K562 (cell line): ENCODE measurements around the gene FMN2. TPM values are rescaled to one million over a fixed set of nuclear protein-coding genes. Genes with fewer than 3 reads are reported as not detected.

Source experiments
- ATAC-seq: fragments of 200-7000 bp; cut with Tn5 transposase; 3 replicates; pipeline ENCODE4 v1.9.1; 2020; ENCODE audit warnings: moderate library complexity
- BruUV-seq: library from RNA; stranded (reverse); fragments of 400-500 nt; replicated peaks from 2 replicates; lab custom pipeline; 2021; lab: Mats Ljungman, UMichigan
- CTCF ChIA-PET: fragments of 300-600 bp; formaldehyde crosslinking; extraction: SDS; loops from one replicate; lab custom pipeline; 2021; ENCODE audit warnings: low intra/inter-chr PET ratio; lab: Yijun Ruan, JAX
- POLR2A ChIA-PET: fragments of 300-600, 350-650 bp; sonication (Branson Sonifier 250); formaldehyde crosslinking; extraction: SDS; loops from one replicate; lab custom pipeline; 2021; ENCODE audit warnings: antibody characterized with exemption, inconsistent platforms; lab: Yijun Ruan, JAX
- DNase-seq, 4 experiments: peaks; one replicate each; pipeline versions ENCODE4 v3.0.0 to v3.0.0-alpha.2; 2011 to 2018; ENCODE audit warnings: low spot score in 3 of 4, mixed read lengths in 3 of 4; ENCODE audit errors: extremely low read depth in 1 of 4
- FAIRE-seq: peaks from 2 replicates; lab custom pipeline; 2011; peaks lifted over from hg19 to GRCh38; lab: Jason Lieb, UNC
- H2AFZ ChIP-seq: 2 replicates; pipeline ENCODE4 v1.6.0; 2011; ENCODE audit warnings: low read depth, low read length, control low read depth, inconsistent platforms
- H3K27ac ChIP-seq: fragments of 200-600 bp; 3 replicates; pipeline ENCODE4 v1.8.0; 2011; ENCODE audit warnings: low read depth, mild to moderate bottlenecking, control low read depth, inconsistent platforms, low read length, moderate library complexity, mixed read lengths; ENCODE audit errors: extremely low read depth
- H3K27me3 ChIP-seq, 2 experiments: fragments of 300-600 bp in 1 of 2; 2 replicates in 1 of 2; 3 replicates in 1 of 2; pipeline versions ENCODE4 v1.6.0 to v1.8.0; 2011; ENCODE audit warnings: inconsistent platforms in 2 of 2, low read length in 2 of 2, mild to moderate bottlenecking in 1 of 2, mixed read lengths in 1 of 2, moderate library complexity in 1 of 2; ENCODE audit not compliant: control insufficient read depth in 2 of 2, insufficient read depth in 2 of 2
- H3K36me3 ChIP-seq: fragments of 300-600 bp; 3 replicates; pipeline ENCODE4 v1.8.0; 2011; ENCODE audit warnings: mild to moderate bottlenecking, low read length, inconsistent platforms; ENCODE audit not compliant: control insufficient read depth, insufficient read depth
- H3K4me1 ChIP-seq, 2 experiments: fragments of 200-600 bp in 1 of 2; replicated peaks in 1 of 2; 2 replicates in 1 of 2; 3 replicates in 1 of 2; pipeline versions ENCODE4 v1.5.1 to v1.8.0; 2011; ENCODE audit warnings: inconsistent platforms in 2 of 2, low read length in 2 of 2, mild to moderate bottlenecking in 1 of 2, mixed read lengths in 1 of 2, moderate library complexity in 1 of 2; ENCODE audit not compliant: control insufficient read depth in 2 of 2, insufficient read depth in 2 of 2
- H3K4me2 ChIP-seq: 2 replicates; pipeline ENCODE4 v1.6.1; 2011; ENCODE audit warnings: low read length, control low read depth, inconsistent platforms, mixed read lengths; ENCODE audit not compliant: insufficient read depth
- H3K4me3 ChIP-seq: fragments of 200-600 bp; sonication (generic), shearing (Covaris generic); 2 replicates; pipeline ENCODE4 v1.5.1; 2016; ENCODE audit warnings: control low read depth, inconsistent platforms
- H3K79me2 ChIP-seq: fragments of 200-600 bp; 3 replicates; pipeline ENCODE4 v1.8.0; 2011; ENCODE audit warnings: low read length, inconsistent platforms; ENCODE audit not compliant: control insufficient read depth, insufficient read depth
- H3K9ac ChIP-seq, 2 experiments: 2 replicates each; pipeline versions ENCODE4 v1.6.0 to v1.6.1; 2011; ENCODE audit warnings: low read depth in 2 of 2, low read length in 2 of 2, control low read depth in 1 of 2, inconsistent platforms in 1 of 2, mild to moderate bottlenecking in 1 of 2, mixed read lengths in 1 of 2; ENCODE audit not compliant: insufficient read depth in 1 of 2
- H3K9me1 ChIP-seq: one replicate; pipeline ENCODE4 v1.6.0; 2011; ENCODE audit warnings: inconsistent platforms, mild to moderate bottlenecking, low read length, moderate library complexity; ENCODE audit not compliant: control insufficient read depth, insufficient read depth
- H3K9me3 ChIP-seq: replicated peaks from 2 replicates; pipeline ENCODE4 v1.5.1; 2011; ENCODE audit warnings: low read depth, low read length, inconsistent platforms; ENCODE audit not compliant: control insufficient read depth, insufficient read depth
- H4K20me1 ChIP-seq: replicated peaks from 2 replicates; pipeline ENCODE4 v1.6.1; 2011; ENCODE audit warnings: low read length, inconsistent platforms, mixed read lengths; ENCODE audit not compliant: control insufficient read depth, insufficient read depth
- ATF7 ChIP-seq: fragments of 450-650 bp; IDR thresholded peaks from 2 replicates; pipeline ENCODE4 v1.7.1; 2014; ENCODE audit warnings: mild to moderate bottlenecking, moderate library complexity
- BRD9 ChIP-seq: fragments of 450-650 bp; IDR thresholded peaks from 2 replicates; pipeline ENCODE4 v1.6.1; 2018; ENCODE audit warnings: low read depth; ENCODE audit not compliant: partially characterized antibody
- FOS ChIP-seq: IDR thresholded peaks from 3 replicates; pipeline ENCODE4 v1.6.1; 2011; ENCODE audit not compliant: insufficient read length; ENCODE audit errors: extremely low read depth
- FOSL1 ChIP-seq: fragments of 200-800 bp; sonication (Bioruptor generic); conservative IDR thresholded peaks from 2 replicates; pipeline ENCODE4 v1.6.1; 2016; ENCODE audit warnings: missing genetic modification characterization, missing compliant biosample characterization
- NR4A1 ChIP-seq, 2 experiments: fragments of 250-450 bp in 1 of 2; fragments of 450-650 bp in 1 of 2; sonication (Bioruptor Pico) in 1 of 2; IDR thresholded peaks; 2 replicates each; pipeline versions ENCODE4 v1.4.0 to v1.6.1; 2016 to 2020; ENCODE audit warnings: mild to moderate bottlenecking in 2 of 2, missing compliant biosample characterization in 1 of 2, missing genetic modification characterization in 1 of 2, moderate library complexity in 1 of 2
- PHTF2 ChIP-seq: fragments of 250-450 bp; sonication (Bioruptor Pico); IDR thresholded peaks from 2 replicates; pipeline ENCODE4 v1.5.0; 2021; ENCODE audit warnings: mild to moderate bottlenecking
- ZFP1 ChIP-seq: fragments of 450-650 bp; formaldehyde crosslinking; IDR thresholded peaks from 2 replicates; pipeline ENCODE4 v1.4.0; 2020; ENCODE audit warnings: mild to moderate bottlenecking, mixed read lengths
- ZNF561 ChIP-seq: fragments of 450-650 bp; formaldehyde crosslinking; conservative IDR thresholded peaks from 2 replicates; pipeline ENCODE4 v1.4.0; 2020; ENCODE audit warnings: mild to moderate bottlenecking, moderate library complexity
- ZNF75A ChIP-seq: fragments of 450-650 bp; formaldehyde crosslinking; IDR thresholded peaks from 2 replicates; pipeline ENCODE4 v1.4.0; 2020; ENCODE audit warnings: mild to moderate bottlenecking
- WGBS: fragments of 100-300 bp; shearing (Covaris generic); methylation state at CpG from one replicate; pipeline ENCODE4 v1.1.6; 2016; ENCODE audit warnings: low coverage, mixed read lengths; ENCODE audit not compliant: insufficient coverage; ENCODE audit errors: missing lambda C conversion rate; 5-methylcytosine and 5-hydroxymethylcytosine counted together
- in situ Hi-C: fragments of 300-500 bp; cut with MboI; formaldehyde crosslinking; loops from 4 replicates; pipeline ENCODE4 v1.15.0; 2018; ENCODE audit warnings: inconsistent platforms, mixed read lengths
- intact Hi-C: fragments of 100-400 bp; cut with micrococcal nuclease; formaldehyde crosslinking; loops from 2 replicates; pipeline ENCODE4 v1.14.2; 2022
- polyA plus RNA-seq, 8 experiments: library from polyadenylated mRNA; depleted of rRNA in 4 of 8; stranded (reverse) in 5 of 8; unstranded in 3 of 8; fragments of >200 nt; fragmentation: Nextera tagmentation in 2 of 8; fragmentation: Illumina TruSeq in 1 of 8; extraction: Ambion mirVana in 2 of 8; extraction: Trizol in 1 of 8; gene quantifications; 2 replicates each; pipeline versions ENCODE4 v1.2.1 to v1.2.3, GENCODE V29; 2011 to 2014; ENCODE audit warnings: inconsistent platforms in 1 of 8, missing spikeins in 1 of 8
- total RNA-seq, 7 experiments: library from RNA; depleted of rRNA in 6 of 7; stranded (reverse); fragments of >200 nt in 6 of 7; fragmentation: Illumina TruSeq in 2 of 7; extraction: Trizol in 2 of 7; gene quantifications; 2 replicates each; pipeline versions ENCODE4 v1.2.1 to v1.2.3, GENCODE V29; 2011 to 2021; ENCODE audit warnings: low replicate concordance in 1 of 7
- TF ChIP-seq, protein P1 (sequence below): fragments of 250-450 bp; sonication (Bioruptor Pico); IDR thresholded peaks from 2 replicates; pipeline ENCODE4 v1.8.0; 2021; ENCODE audit warnings: moderate library complexity, mild to moderate bottlenecking, inconsistent platforms
- TF ChIP-seq, protein P2 (sequence below): sonication (generic); formaldehyde crosslinking; IDR thresholded peaks from 2 replicates; pipeline ENCODE4 v1.8.1; 2023; ENCODE audit warnings: mild to moderate bottlenecking, missing genetic modification reagents, moderate library complexity
- TF ChIP-seq, protein P3 (sequence below): IDR thresholded peaks from 2 replicates; pipeline ENCODE4 v1.6.1; 2016; ENCODE audit warnings: missing genetic modification characterization, missing compliant biosample characterization
- TF ChIP-seq, protein P4 (sequence below): fragments of 450-650 bp; formaldehyde crosslinking; IDR thresholded peaks from 2 replicates; pipeline ENCODE4 v1.4.0; 2022; ENCODE audit warnings: missing genetic modification characterization

Gene FMN2
- total and polyA plus RNA-seq, 9 of the 15 experiments (the other 6 are each of a cell fraction or from before 2014, with no cell fraction given), result 0.15 to 0.45 (median 0.16) TPM; not detected in 3

DNA sequence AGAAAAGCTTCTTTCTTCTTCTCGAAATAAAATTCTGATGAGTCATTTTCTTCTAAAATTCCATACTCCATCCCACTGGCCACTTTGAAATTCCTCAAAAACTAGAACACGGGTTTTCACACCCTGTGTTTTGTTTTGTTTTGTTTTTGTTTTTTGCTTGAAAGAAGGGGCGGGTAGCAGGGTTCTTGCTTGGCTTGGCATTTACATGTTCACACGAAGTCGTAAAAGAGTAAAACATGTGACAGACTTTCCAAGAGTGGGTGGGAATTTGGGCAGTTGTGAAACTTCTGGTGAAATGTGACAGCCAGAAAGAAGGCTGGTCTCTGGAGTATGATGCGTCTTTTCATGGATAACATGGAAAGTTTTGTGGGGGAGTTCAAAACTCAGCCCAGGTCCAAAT, 47.1 kb upstream of the FMN2 start:
- no peaks in the 10 kb centered on the region for H3K9me3 ChIP-seq
- WGBS, result under 1% methylated on average over 6 of the region's 6 CpGs
- H2AFZ ChIP-seq, result no peak overlapping the region
- in situ Hi-C loops (no loop called here), intact Hi-C loops (no loop called here)
- DNase-seq (no peak), ATAC-seq (no peak), FAIRE-seq (no peak)
- H3K27ac ChIP-seq, result no peak overlapping the region
- no peaks in the 10 kb centered on the region for H3K79me2 ChIP-seq
- no TSS peak for BruUV-seq
- H3K4me2 ChIP-seq, result no peak overlapping the region
- H3K27me3 ChIP-seq, result no peaks in the 10 kb centered on the region
- no peak for TF ChIP-seq ZFP1 (CRISPR knock-in tag)
- TF ChIP-seq, protein P1, sequence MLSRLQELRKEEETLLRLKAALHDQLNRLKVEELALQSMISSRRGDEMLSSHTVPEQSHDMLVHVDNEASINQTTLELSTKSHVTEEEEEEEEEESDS (CRISPR knock-in tag), result no peak
- no peak for TF ChIP-seq FOSL1 (tag)
- TF ChIP-seq, protein P2, sequence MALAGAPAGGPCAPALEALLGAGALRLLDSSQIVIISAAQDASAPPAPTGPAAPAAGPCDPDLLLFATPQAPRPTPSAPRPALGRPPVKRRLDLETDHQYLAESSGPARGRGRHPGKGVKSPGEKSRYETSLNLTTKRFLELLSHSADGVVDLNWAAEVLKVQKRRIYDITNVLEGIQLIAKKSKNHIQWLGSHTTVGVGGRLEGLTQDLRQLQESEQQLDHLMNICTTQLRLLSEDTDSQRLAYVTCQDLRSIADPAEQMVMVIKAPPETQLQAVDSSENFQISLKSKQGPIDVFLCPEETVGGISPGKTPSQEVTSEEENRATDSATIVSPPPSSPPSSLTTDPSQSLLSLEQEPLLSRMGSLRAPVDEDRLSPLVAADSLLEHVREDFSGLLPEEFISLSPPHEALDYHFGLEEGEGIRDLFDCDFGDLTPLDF, result no peak
- TF ChIP-seq FOS, result no peak
- TF ChIP-seq ZNF75A (CRISPR knock-in tag), result no peak
- TF ChIP-seq, protein P3, sequence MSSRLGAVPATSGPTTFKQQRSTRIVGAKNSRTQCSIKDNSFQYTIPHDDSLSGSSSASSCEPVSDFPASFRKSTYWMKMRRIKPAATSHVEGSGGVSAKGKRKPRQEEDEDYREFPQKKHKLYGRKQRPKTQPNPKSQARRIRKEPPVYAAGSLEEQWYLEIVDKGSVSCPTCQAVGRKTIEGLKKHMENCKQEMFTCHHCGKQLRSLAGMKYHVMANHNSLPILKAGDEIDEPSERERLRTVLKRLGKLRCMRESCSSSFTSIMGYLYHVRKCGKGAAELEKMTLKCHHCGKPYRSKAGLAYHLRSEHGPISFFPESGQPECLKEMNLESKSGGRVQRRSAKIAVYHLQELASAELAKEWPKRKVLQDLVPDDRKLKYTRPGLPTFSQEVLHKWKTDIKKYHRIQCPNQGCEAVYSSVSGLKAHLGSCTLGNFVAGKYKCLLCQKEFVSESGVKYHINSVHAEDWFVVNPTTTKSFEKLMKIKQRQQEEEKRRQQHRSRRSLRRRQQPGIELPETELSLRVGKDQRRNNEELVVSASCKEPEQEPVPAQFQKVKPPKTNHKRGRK (tag), result no peak
- TF ChIP-seq BRD9, result no peak
- no peak for TF ChIP-seq ATF7
- TF ChIP-seq, protein P4, sequence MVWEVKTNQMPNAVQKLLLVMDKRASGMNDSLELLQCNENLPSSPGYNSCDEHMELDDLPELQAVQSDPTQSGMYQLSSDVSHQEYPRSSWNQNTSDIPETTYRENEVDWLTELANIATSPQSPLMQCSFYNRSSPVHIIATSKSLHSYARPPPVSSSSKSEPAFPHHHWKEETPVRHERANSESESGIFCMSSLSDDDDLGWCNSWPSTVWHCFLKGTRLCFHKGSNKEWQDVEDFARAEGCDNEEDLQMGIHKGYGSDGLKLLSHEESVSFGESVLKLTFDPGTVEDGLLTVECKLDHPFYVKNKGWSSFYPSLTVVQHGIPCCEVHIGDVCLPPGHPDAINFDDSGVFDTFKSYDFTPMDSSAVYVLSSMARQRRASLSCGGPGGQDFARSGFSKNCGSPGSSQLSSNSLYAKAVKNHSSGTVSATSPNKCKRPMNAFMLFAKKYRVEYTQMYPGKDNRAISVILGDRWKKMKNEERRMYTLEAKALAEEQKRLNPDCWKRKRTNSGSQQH (CRISPR knock-in tag), result no peak
- TF ChIP-seq ZNF561, result no peak
- no peak for TF ChIP-seq NR4A1 (CRISPR knock-in tag; IDR thresholded peaks at IDR 0.05)
- TF ChIP-seq NR4A1 (tag; IDR thresholded peaks at IDR 0.05), result no peak
- TF ChIP-seq PHTF2 (CRISPR knock-in tag), result no peak
- no peaks in the 10 kb centered on the region for H3K4me1 ChIP-seq
- H3K9me1 ChIP-seq, result no peaks in the 10 kb centered on the region
- ChIA-PET CTCF (no interaction called here), POLR2A (interaction anchor here (0.7 kb wide), 1 partner anchor 31 kb away, joined by 3 read pairs; no protein-coding TSS in a partner anchor)
- H4K20me1 ChIP-seq, result no peaks in the 10 kb centered on the region
- H3K4me3 ChIP-seq, result no peak overlapping the region
- no peak overlapping the region for H3K9ac ChIP-seq
- no peaks in the 10 kb centered on the region for H3K36me3 ChIP-seq
